Subcutaneous adipose tissue (tissue), 4 donors: ENCODE data around the gene ATP9B. TPM values are rescaled to one million over a fixed set of nuclear protein-coding genes. Genes with fewer than 3 reads are reported as not detected.

Source experiments
- total RNA-seq, 4 donors: library from RNA; depleted of rRNA; stranded (reverse); fragments of >200 nt; gene quantifications; one replicate each; pipeline ENCODE4 v1.1.0, GENCODE V29; 2016
- TF ChIP-seq, protein P1 (sequence below): fragments of 450-650 bp; IDR thresholded peaks from one replicate; pipeline ENCODE4 v1.5.1; 2016; ENCODE audit warnings: low read depth, mild to moderate bottlenecking, control low read depth, antibody characterized with exemption, moderate library complexity

The ATP9B gene
- total RNA-seq, 4 donors from 2014 or later = 38.8 to 58.5 (median 45.3) TPM

- TF ChIP-seq, protein P1, sequence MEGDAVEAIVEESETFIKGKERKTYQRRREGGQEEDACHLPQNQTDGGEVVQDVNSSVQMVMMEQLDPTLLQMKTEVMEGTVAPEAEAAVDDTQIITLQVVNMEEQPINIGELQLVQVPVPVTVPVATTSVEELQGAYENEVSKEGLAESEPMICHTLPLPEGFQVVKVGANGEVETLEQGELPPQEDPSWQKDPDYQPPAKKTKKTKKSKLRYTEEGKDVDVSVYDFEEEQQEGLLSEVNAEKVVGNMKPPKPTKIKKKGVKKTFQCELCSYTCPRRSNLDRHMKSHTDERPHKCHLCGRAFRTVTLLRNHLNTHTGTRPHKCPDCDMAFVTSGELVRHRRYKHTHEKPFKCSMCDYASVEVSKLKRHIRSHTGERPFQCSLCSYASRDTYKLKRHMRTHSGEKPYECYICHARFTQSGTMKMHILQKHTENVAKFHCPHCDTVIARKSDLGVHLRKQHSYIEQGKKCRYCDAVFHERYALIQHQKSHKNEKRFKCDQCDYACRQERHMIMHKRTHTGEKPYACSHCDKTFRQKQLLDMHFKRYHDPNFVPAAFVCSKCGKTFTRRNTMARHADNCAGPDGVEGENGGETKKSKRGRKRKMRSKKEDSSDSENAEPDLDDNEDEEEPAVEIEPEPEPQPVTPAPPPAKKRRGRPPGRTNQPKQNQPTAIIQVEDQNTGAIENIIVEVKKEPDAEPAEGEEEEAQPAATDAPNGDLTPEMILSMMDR = no peak
These were observed 246.4 kb downstream of the ATP9B start for GRCh38 chr18:79315596-79315995.

GRCh38 chr18:79317703-79318102 lies 248.5 kb downstream of the ATP9B start:
- TF ChIP-seq, protein P1 = no peak

GRCh38 chr18:79318142-79318673 lies 249.0 kb downstream of the ATP9B start:
- TF ChIP-seq, protein P1 = no peak

- TF ChIP-seq, protein P1 = no peak
These were observed 251.1 kb downstream of the ATP9B start for GRCh38 chr18:79320216-79320850.

GRCh38 chr18:79321625-79322405 lies 252.6 kb downstream of the ATP9B start:
- TF ChIP-seq, protein P1 = no peak

GRCh38 chr18:79322441-79322840 lies 253.2 kb downstream of the ATP9B start:
- TF ChIP-seq, protein P1 = no peak

DNA sequence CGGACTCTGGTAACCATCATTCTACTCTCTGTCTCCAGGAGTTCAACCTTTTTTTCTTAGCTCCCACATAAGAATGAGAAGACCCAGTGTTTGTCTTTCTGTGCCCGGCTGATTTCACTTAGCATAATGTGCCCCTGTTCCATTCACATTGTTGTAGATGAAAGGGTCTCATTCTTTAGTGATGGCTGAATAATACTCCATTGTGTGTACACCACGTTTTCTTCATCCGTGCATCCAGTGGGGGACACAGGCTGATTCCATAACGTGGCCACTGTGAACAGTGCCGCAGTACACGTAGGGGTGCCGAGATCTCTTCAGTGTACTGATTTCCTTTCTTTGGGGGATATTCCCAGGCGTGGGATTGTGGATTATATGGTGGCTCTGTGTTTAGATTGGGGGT lies 254.3 kb downstream of the ATP9B start:
- TF ChIP-seq, protein P1 = no peak
